Measurements from ENCODE around the gene ATP2C1. TPM values are rescaled to one million over a fixed set of nuclear protein-coding genes. Genes with fewer than 3 reads are reported as not detected.
A peak's percentile ranks its signal among the peaks of the same experiment; 100 is the strongest.

ATP2C1 gene
- total and polyA plus RNA-seq, 2 of the 13 experiments (the other 11 are each of a cell fraction or from before 2014, with no cell fraction given), result 32.4 to 37.6 TPM

DNA sequence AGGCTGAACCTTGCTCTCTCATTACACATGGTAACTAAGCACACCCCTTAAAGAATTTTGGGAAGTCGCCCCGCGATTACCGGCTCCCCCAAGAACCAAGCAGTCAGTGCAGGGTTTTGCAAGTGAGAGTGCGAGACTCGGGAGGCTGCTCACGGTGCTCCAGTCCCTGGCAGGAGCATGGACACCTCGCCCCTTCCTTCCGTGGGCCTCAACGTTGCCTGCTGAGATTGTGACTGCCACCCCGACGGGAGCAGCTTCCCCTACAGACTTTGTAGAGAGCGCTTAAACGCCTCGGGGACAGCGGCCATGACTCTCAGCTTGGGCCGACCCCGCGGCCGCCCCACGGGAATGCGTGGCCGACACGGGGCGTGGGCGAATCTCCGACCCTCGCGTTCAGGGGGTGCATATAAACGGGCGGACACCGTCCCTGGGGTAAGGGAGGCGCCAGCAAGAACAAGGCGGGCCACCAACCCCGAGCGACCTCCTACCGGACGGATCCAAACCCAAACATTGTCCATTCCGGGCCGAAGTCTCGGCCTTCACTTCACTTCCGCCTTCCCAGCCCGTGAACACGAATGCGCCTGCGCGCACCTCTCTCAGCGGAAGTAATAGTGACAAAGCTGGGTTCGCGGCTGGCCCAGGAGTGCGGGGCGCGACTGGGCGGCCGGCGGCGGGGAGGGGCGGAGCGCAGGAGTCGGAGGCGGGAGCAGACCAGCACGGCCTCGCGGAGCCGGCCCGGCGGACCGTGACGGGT is at the start of gene ATP2C1 (continued):
- TF ChIP-seq, protein P1, sequence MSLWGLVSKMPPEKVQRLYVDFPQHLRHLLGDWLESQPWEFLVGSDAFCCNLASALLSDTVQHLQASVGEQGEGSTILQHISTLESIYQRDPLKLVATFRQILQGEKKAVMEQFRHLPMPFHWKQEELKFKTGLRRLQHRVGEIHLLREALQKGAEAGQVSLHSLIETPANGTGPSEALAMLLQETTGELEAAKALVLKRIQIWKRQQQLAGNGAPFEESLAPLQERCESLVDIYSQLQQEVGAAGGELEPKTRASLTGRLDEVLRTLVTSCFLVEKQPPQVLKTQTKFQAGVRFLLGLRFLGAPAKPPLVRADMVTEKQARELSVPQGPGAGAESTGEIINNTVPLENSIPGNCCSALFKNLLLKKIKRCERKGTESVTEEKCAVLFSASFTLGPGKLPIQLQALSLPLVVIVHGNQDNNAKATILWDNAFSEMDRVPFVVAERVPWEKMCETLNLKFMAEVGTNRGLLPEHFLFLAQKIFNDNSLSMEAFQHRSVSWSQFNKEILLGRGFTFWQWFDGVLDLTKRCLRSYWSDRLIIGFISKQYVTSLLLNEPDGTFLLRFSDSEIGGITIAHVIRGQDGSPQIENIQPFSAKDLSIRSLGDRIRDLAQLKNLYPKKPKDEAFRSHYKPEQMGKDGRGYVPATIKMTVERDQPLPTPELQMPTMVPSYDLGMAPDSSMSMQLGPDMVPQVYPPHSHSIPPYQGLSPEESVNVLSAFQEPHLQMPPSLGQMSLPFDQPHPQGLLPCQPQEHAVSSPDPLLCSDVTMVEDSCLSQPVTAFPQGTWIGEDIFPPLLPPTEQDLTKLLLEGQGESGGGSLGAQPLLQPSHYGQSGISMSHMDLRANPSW (CRISPR knock-in tag; IDR thresholded peaks at IDR 0.05; ENCODE audit: borderline replicate concordance), result 0 out of 2 replicates have a peak, but pooled peaks have one; percentile 68
- TF ChIP-seq CREB1 (IDR thresholded peaks at IDR 0.05) (no peak; the same call in 1 of the 2 replicates), CREB1 (CRISPR knock-in tag; IDR thresholded peaks at IDR 0.05) (no peak), MZF1 (CRISPR knock-in tag; IDR thresholded peaks at IDR 0.05; ENCODE audit: borderline replicate concordance) (no peak), PLRG1 (conservative IDR thresholded peaks at IDR 0.05) (no peak), CENPX (CRISPR knock-in tag; IDR thresholded peaks at IDR 0.05) (no peak), SPEN (CRISPR knock-in tag; IDR thresholded peaks at IDR 0.05; ENCODE audit: low read depth) (peak; percentile 76; the same call in 1 of the 2 replicates), ZNF253 (CRISPR knock-in tag; IDR thresholded peaks at IDR 0.05; ENCODE audit: borderline replicate concordance) (no peak), ARNTL (CRISPR knock-in tag; IDR thresholded peaks at IDR 0.05) (no peak), ZNF558 (CRISPR knock-in tag; IDR thresholded peaks at IDR 0.05; ENCODE audit: borderline replicate concordance) (no peak; the same call in 1 of the 2 replicates), GABPA (IDR thresholded peaks at IDR 0.05; ENCODE audit: low read depth, low read length) (peak; percentile 61; the same call in 1 of the 2 replicates), GABPA (CRISPR knock-in tag; IDR thresholded peaks at IDR 0.05; ENCODE audit: low read depth) (peak; percentile 89), ZNF138 (CRISPR knock-in tag; IDR thresholded peaks at IDR 0.05; ENCODE audit: low read depth) (no peak), ZBTB7A (CRISPR knock-in tag; IDR thresholded peaks at IDR 0.05) (no peak), ZNF232 (CRISPR knock-in tag; IDR thresholded peaks at IDR 0.05; ENCODE audit: borderline replicate concordance) (peak; percentile 84; the same call in 1 of the 2 replicates), ZNF350 (CRISPR knock-in tag; IDR thresholded peaks at IDR 0.05; ENCODE audit: borderline replicate concordance, low read depth) (peak; percentile 80; the same call in 1 of the 2 replicates), TBX2 (CRISPR knock-in tag; IDR thresholded peaks at IDR 0.05; ENCODE audit: borderline replicate concordance) (peak; percentile 83), RCOR2 (CRISPR knock-in tag; IDR thresholded peaks at IDR 0.05) (no peak), NRL (CRISPR knock-in tag; IDR thresholded peaks at IDR 0.05; ENCODE audit: borderline replicate concordance) (no peak; the same call in 1 of the 2 replicates), GTF2F1 (IDR thresholded peaks at IDR 0.05; ENCODE audit: low read length) (no peak), GATAD1 (CRISPR knock-in tag; IDR thresholded peaks at IDR 0.05) (peak; percentile 81)
- TF ChIP-seq, protein P2, sequence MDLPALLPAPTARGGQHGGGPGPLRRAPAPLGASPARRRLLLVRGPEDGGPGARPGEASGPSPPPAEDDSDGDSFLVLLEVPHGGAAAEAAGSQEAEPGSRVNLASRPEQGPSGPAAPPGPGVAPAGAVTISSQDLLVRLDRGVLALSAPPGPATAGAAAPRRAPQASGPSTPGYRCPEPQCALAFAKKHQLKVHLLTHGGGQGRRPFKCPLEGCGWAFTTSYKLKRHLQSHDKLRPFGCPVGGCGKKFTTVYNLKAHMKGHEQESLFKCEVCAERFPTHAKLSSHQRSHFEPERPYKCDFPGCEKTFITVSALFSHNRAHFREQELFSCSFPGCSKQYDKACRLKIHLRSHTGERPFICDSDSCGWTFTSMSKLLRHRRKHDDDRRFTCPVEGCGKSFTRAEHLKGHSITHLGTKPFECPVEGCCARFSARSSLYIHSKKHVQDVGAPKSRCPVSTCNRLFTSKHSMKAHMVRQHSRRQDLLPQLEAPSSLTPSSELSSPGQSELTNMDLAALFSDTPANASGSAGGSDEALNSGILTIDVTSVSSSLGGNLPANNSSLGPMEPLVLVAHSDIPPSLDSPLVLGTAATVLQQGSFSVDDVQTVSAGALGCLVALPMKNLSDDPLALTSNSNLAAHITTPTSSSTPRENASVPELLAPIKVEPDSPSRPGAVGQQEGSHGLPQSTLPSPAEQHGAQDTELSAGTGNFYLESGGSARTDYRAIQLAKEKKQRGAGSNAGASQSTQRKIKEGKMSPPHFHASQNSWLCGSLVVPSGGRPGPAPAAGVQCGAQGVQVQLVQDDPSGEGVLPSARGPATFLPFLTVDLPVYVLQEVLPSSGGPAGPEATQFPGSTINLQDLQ (CRISPR knock-in tag; IDR thresholded peaks at IDR 0.05), result no peak
- TF ChIP-seq, protein P3, sequence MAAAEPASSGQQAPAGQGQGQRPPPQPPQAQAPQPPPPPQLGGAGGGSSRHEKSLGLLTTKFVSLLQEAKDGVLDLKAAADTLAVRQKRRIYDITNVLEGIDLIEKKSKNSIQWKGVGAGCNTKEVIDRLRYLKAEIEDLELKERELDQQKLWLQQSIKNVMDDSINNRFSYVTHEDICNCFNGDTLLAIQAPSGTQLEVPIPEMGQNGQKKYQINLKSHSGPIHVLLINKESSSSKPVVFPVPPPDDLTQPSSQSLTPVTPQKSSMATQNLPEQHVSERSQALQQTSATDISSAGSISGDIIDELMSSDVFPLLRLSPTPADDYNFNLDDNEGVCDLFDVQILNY (CRISPR knock-in tag; conservative IDR thresholded peaks at IDR 0.05), result no peak
- TF ChIP-seq, protein P4, sequence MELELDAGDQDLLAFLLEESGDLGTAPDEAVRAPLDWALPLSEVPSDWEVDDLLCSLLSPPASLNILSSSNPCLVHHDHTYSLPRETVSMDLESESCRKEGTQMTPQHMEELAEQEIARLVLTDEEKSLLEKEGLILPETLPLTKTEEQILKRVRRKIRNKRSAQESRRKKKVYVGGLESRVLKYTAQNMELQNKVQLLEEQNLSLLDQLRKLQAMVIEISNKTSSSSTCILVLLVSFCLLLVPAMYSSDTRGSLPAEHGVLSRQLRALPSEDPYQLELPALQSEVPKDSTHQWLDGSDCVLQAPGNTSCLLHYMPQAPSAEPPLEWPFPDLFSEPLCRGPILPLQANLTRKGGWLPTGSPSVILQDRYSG (CRISPR knock-in tag; IDR thresholded peaks at IDR 0.05), result no peak; the same call in 1 of the 2 replicates

Data from HepG2 (cell line).